Endodermal cell (in vitro differentiated cells): ENCODE measurements around the gene AZI2. TPM values are rescaled to one million over a fixed set of nuclear protein-coding genes. Genes with fewer than 3 reads are reported as not detected.

Experiments
- DNase-seq: peaks from one replicate; pipeline ENCODE4 v3.0.0-alpha.2; 2017
- H3K27ac ChIP-seq: 2 replicates; pipeline ENCODE4 v1.5.1; 2013; ENCODE audit warnings: mild to moderate bottlenecking, low read depth, low read length, moderate library complexity
- H3K27me3 ChIP-seq: 2 replicates; pipeline ENCODE4 v1.6.1; 2013; ENCODE audit warnings: mild to moderate bottlenecking, low read length, moderate library complexity; ENCODE audit not compliant: insufficient read depth, control insufficient read depth, poor library complexity, severe bottlenecking
- H3K36me3 ChIP-seq: 2 replicates; pipeline ENCODE4 v1.7.0; 2013; ENCODE audit warnings: mild to moderate bottlenecking, low read length, moderate library complexity; ENCODE audit not compliant: control insufficient read depth, insufficient read depth
- H3K4me1 ChIP-seq: one replicate; pipeline ENCODE4 v1.7.0; 2013; ENCODE audit warnings: low read length; ENCODE audit not compliant: control insufficient read depth, insufficient read depth
- H3K4me3 ChIP-seq: 2 replicates; pipeline ENCODE4 v1.5.1; 2013; ENCODE audit warnings: mild to moderate bottlenecking, low read length, moderate library complexity
- H3K9ac ChIP-seq: 2 replicates; pipeline ENCODE4 v1.6.1; 2013; ENCODE audit warnings: mild to moderate bottlenecking, low read length, moderate library complexity; ENCODE audit not compliant: poor library complexity, severe bottlenecking; ENCODE audit errors: extremely low read depth
- H3K9me3 ChIP-seq: 2 replicates; pipeline ENCODE4 v1.6.1; 2013; ENCODE audit warnings: mild to moderate bottlenecking, low read length, moderate library complexity; ENCODE audit not compliant: control insufficient read depth
- H3K27ac Mint-ChIP-seq: 2 replicates; pipeline ENCODE4 v1.8.0; 2020; ENCODE audit warnings: mixed read lengths
- H3K27me3 Mint-ChIP-seq: 2 replicates; pipeline ENCODE4 v1.8.0; 2021; ENCODE audit warnings: mild to moderate bottlenecking, mixed read lengths; ENCODE audit not compliant: insufficient read depth
- H3K36me3 Mint-ChIP-seq: 2 replicates; pipeline ENCODE4 v1.8.0; 2020; ENCODE audit warnings: low read depth, mixed read lengths
- H3K4me1 Mint-ChIP-seq: 2 replicates; pipeline ENCODE4 v1.8.0; 2020; ENCODE audit warnings: mixed read lengths
- H3K4me3 Mint-ChIP-seq: 2 replicates; pipeline ENCODE4 v1.8.0; 2020; ENCODE audit warnings: mild to moderate bottlenecking, moderate library complexity, mixed read lengths
- H3K9me3 Mint-ChIP-seq: 2 replicates; pipeline ENCODE4 v1.8.0; 2020; ENCODE audit warnings: mild to moderate bottlenecking, mixed read lengths
- total RNA-seq, 2 donors: library from RNA; stranded (reverse); fragmentation: NEBNext Ultra II Directional in 1 of 2; extraction: Animal tissue kit (Norgen Biotek cat#: 25700) in 1 of 2; gene quantifications; 2 replicates in 1 of 2; 3 replicates in 1 of 2; pipeline ENCODE4 v1.2.1, GENCODE V29; 2021
- TF ChIP-seq, protein P1 (sequence below): fragments of 200-600 bp; sonication (generic); conservative IDR thresholded peaks from 2 replicates; pipeline ENCODE4 v1.5.0; 2021; ENCODE audit warnings: antibody characterized with exemption, mild to moderate bottlenecking

AZI2 gene
- total RNA-seq, 2 donors from 2014 or later: 51.9 to 54.9 TPM

DNA sequence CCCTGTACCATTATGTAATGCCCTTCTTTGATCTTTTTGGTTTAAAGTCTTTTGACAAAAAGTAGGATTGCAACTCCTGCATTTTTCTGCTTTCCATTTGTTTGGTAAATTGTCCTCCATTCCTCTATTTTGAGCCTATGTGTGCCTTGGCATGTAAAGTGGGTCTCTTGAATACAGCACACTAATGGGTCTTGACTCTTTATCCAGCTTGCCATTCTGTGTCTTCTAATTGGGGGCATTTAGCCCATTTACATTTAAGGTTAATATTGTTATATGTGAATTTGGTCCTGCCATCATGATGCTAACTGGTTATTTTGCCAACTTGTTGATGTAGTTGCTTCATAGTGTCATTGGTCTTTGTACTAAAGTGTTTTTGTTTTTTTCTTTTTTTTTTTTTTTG is 74.8 kb downstream of the AZI2 start:
- peaks cover 64% of the 10 kb centered on the region for H3K36me3 Mint-ChIP-seq
- peaks cover 4% of the 10 kb centered on the region for H3K4me1 Mint-ChIP-seq
- H3K9me3 Mint-ChIP-seq: peaks cover 33% of the 10 kb centered on the region
- peaks cover 21% of the 10 kb centered on the region for H3K9me3 ChIP-seq
- no peak overlapping the region for H3K27ac Mint-ChIP-seq
- peaks cover 13% of the 10 kb centered on the region for H3K36me3 ChIP-seq
- no peaks in the 10 kb centered on the region for H3K27me3 ChIP-seq
- no peaks in the 10 kb centered on the region for H3K27me3 Mint-ChIP-seq
- H3K4me1 ChIP-seq: no peaks in the 10 kb centered on the region
- no peak overlapping the region for H3K4me3 Mint-ChIP-seq
- TF ChIP-seq, protein P1, sequence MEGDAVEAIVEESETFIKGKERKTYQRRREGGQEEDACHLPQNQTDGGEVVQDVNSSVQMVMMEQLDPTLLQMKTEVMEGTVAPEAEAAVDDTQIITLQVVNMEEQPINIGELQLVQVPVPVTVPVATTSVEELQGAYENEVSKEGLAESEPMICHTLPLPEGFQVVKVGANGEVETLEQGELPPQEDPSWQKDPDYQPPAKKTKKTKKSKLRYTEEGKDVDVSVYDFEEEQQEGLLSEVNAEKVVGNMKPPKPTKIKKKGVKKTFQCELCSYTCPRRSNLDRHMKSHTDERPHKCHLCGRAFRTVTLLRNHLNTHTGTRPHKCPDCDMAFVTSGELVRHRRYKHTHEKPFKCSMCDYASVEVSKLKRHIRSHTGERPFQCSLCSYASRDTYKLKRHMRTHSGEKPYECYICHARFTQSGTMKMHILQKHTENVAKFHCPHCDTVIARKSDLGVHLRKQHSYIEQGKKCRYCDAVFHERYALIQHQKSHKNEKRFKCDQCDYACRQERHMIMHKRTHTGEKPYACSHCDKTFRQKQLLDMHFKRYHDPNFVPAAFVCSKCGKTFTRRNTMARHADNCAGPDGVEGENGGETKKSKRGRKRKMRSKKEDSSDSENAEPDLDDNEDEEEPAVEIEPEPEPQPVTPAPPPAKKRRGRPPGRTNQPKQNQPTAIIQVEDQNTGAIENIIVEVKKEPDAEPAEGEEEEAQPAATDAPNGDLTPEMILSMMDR: no peak
- H3K27ac ChIP-seq: no peak overlapping the region
- H3K4me3 ChIP-seq: no peak overlapping the region
- DNase-seq: no peak
- H3K9ac ChIP-seq: no peak overlapping the region

Other genes starting within 250 kb of the AZI2 start
- gene CMC1, start 107.2 kb downstream of the AZI2 start, total RNA-seq: 10 to 100 TPM; 23.8 to 33.6 TPM
- gene ZCWPW2, start 103 bp downstream of the AZI2 start, total RNA-seq: under 1 TPM in 1 of 2 donors, not detected in 1; 0.82 TPM